Adrenal gland (tissue), 12 donors: Measurements from ENCODE around the gene NAPG. TPM values are rescaled to one million over a fixed set of nuclear protein-coding genes. Genes with fewer than 3 reads are reported as not detected.
A peak's percentile ranks its signal among the peaks of the same experiment; 100 is the strongest.
"Not testable (repeated sequence)": the region's sequence is repeated elsewhere in the genome, so short reads cannot be mapped to it uniquely, and the experiment has no call there.

Experiments
- DNase-seq, 7 donors: peaks; one replicate each; pipeline ENCODE4 v3.0.0-alpha.2; 2019 to 2020
- H3K27ac ChIP-seq, 5 donors: fragments of 200-600 bp; sonication (generic) in 4 of 5; 1 replicate in 3 of 5; 2 replicates in 2 of 5; pipeline versions ENCODE4 v1.5.1 to v1.8.0; 2016 to 2020; ENCODE audit warnings: mild to moderate bottlenecking in 1 of 5
- H3K27me3 ChIP-seq: fragments of 200-600 bp; 2 replicates; pipeline ENCODE4 v1.8.0; 2021
- H3K36me3 ChIP-seq, 2 donors: fragments of 200-600 bp; replicated peaks in 1 of 2; 1 replicate in 1 of 2; 2 replicates in 1 of 2; pipeline versions ENCODE4 v1.5.1 to v1.8.0; 2018 to 2022
- H3K4me1 ChIP-seq, 2 donors: fragments of 200-600 bp; replicated peaks in 1 of 2; 1 replicate in 1 of 2; 2 replicates in 1 of 2; pipeline versions ENCODE4 v1.5.1 to v1.8.0; 2018 to 2021
- H3K4me3 ChIP-seq, 4 donors: fragments of 200-600 bp; sonication (generic) in 3 of 4; one replicate each; pipeline ENCODE4 v1.5.1; 2016 to 2018
- H3K9me3 ChIP-seq, 3 donors: fragments of 200-600 bp; sonication (generic) in 1 of 3; replicated peaks in 1 of 3; 1 replicate in 2 of 3; 2 replicates in 1 of 3; pipeline versions ENCODE4 v1.5.1 to v1.8.0; 2016 to 2021
- CTCF ChIP-seq, 6 experiments: fragments of 450-650 bp in 4 of 6; fragments of 200-600 bp in 2 of 6; sonication (generic) in 1 of 6; IDR thresholded peaks; 1 replicate in 5 of 6; 2 replicates in 1 of 6; pipeline versions ENCODE4 v1.5.1 to v1.8.0; 2016 to 2021; ENCODE audit warnings: antibody characterized with exemption in 6 of 6, mild to moderate bottlenecking in 2 of 6, moderate library complexity in 1 of 6
- POLR2A ChIP-seq, 2 donors: fragments of 450-650 bp; IDR thresholded peaks; one replicate each; pipeline ENCODE4 v1.6.1; 2017; ENCODE audit warnings: antibody characterized with exemption in 2 of 2, mild to moderate bottlenecking in 2 of 2, moderate library complexity in 1 of 2
- WGBS, 4 donors: extraction: QIAGEN DNeasy Blood & Tissue Kit in 2 of 4; methylation state at CpG; one replicate each; pipeline versions ENCODE4 v1.1.5 to v1.1.7; 2013 to 2017; 5-methylcytosine and 5-hydroxymethylcytosine counted together
- intact Hi-C, 2 donors: fragments of 100-400 bp; cut with DNase I; formaldehyde crosslinking; loops; one replicate each; pipeline versions ENCODE4 v1.14.1 to v1.15.0; 2022 to 2023
- polyA plus RNA-seq, 3 donors: library from polyadenylated mRNA; stranded (reverse); fragments of 200-250 nt in 2 of 3; fragments of 350-450 nt in 1 of 3; fragmentation: Illumina TruSeq in 1 of 3; extraction: RNeasy Lipid Tissue Mini Kit (QIAGEN cat#74804) in 1 of 3; gene quantifications; one replicate each; pipeline ENCODE4 v1.2.3, GENCODE V29; 2013 to 2014
- total RNA-seq, 9 donors: library from RNA; depleted of rRNA in 4 of 9; stranded (reverse); fragments of >200 nt in 4 of 9; fragments of 120-200 nt in 1 of 9; fragmentation: NEBNext Ultra II Directional in 1 of 9; extraction: Animal tissue kit (Norgen Biotek cat#: 25700) in 1 of 9; gene quantifications; one replicate each; pipeline versions ENCODE4 v1.1.0 to v1.2.4, GENCODE V29; 2013 to 2023
- donor health status: healthy with polysubstance abuse.
- donor health status: Bipolar disorder and iron deficiency.
- donor health status: DM: yes; HTN: yes; CAD: no.
- donor health status: DM: no; HTN: no; CAD: no.
- donor health status: DM: no; HTN: no; CAD: no.
- donor health status: DM: yes; HTN: yes; CAD: no.

The NAPG gene
- total and polyA plus RNA-seq, 12 donors: 17.0 to 63.9 (median 41.4) TPM

GRCh38 chr18:10588975-10589374, 63.1 kb downstream of the NAPG start:
- peaks cover 0 to 4% of the 10 kb centered on the region in 2 donors for H3K4me1 ChIP-seq
- 47 to 56% (median 50%) methylated on average over 17 to 30 of the region's 30 CpGs for WGBS, 4 donors
- no peaks in the 10 kb centered on the region for H3K9me3 ChIP-seq
- H3K36me3 ChIP-seq: no peaks in the 10 kb centered on the region
- no peaks in the 10 kb centered on the region for H3K27me3 ChIP-seq
- no peak overlapping the region for H3K4me3 ChIP-seq
- TF ChIP-seq POLR2A (IDR thresholded peaks at IDR 0.05) (peak in 1 of 2 donors; percentile 21), CTCF (IDR thresholded peaks at IDR 0.05) (no peak)
- H3K27ac ChIP-seq: peak overlapping the region in 2 of 5 donors; percentile 15 to 51
- intact Hi-C loops: no loop called here
- peak; percentile 78 to 92 (median 86) for DNase-seq

DNA sequence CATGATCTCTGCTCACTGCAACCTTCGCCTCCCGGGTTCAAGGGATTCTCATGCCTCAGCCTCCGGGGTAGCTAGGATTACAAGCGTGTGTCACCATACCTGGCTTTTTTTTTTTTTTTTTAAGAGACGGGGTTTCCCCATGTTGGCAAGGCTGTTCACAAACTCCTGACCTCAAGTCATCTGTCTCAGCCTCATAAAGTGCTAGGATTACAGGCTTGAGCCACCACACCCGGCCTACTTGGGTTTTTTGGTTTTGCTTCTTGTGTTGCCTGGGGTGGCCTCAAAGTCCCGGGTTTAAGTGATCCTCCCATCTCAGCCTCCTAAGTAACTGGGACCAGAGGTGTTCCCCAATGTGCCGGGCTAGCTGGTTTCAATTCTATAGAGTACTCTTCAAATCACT, 64.6 kb downstream of the NAPG start:
- DNase-seq: no peak
- Histone ChIP-seq H3K4me1 (peaks cover 0 to 4% of the 10 kb centered on the region in 2 donors), H3K36me3 (no peaks in the 10 kb centered on the region), H3K27ac (no peak overlapping the region), H3K4me3 (no peak overlapping the region), H3K27me3 (no peaks in the 10 kb centered on the region), H3K9me3 (no peaks in the 10 kb centered on the region)
- WGBS, 4 donors: 90 to 96% (median 93%) methylated on average over 8 of the region's 8 CpGs
- intact Hi-C loops: no loop called here
- TF ChIP-seq POLR2A (IDR thresholded peaks at IDR 0.05) (no peak), CTCF (IDR thresholded peaks at IDR 0.05) (no peak)

DNA sequence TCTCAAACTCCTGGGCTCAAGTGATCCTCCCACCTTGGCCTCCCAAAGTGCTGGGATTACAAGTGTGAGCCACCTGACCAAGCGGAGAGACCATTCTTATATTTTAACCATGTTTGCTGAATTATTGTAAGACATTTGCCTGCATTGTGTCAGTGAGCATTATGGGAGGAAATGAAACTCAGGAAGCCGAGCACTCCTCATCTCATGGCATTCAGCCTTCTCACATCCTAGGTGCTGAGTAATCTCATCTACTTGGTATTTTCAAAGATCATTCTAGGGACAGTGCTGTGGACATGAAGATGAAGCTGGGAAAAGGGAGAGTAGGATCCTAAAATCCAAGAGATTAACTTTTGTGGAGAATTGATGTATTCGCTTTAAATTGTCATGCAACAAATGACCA, 66.1 kb downstream of the NAPG start:
- Histone ChIP-seq H3K4me1 (peaks cover 0 to 4% of the 10 kb centered on the region in 2 donors), H3K27me3 (no peaks in the 10 kb centered on the region), H3K36me3 (no peaks in the 10 kb centered on the region), H3K4me3 (no peak overlapping the region), H3K27ac (no peak overlapping the region), H3K9me3 (no peaks in the 10 kb centered on the region)
- intact Hi-C loops: no loop called here
- TF ChIP-seq POLR2A (IDR thresholded peaks at IDR 0.05): no peak
- DNase-seq: peak in 1 of 7 donors; percentile 10
- WGBS, 4 donors: 81 to 89% (median 83%) methylated on average over 3 of the region's 3 CpGs

DNA sequence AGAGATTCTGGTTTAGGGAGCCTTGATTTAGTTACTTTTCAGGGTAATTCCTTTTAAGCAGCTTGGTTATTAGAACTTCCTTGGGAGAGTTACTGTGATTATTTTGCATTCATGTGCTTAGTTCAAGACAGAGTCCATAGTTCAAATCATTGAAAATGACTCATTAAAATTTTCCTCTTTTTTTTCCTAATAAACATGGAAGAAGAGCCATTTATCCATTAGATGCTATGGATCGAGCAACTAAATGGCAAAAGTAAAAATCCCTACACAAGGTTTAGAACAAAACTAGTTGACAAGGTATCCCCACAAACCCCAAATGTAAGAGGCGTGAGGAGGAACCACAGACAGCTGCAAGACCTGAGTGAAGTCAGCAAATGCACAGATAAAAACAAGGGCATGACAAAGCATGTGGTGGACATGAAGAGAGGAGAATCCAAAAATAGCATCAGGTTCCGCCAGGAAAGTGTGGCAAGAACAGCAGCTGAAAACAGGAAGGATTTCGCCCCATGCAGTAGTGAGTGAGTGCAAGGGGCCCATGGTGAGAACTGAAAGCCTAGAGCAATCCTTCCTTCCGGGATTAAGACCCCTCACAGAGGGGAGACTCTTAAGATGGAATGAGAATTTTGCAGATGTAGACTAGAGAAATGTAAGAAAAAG, 67.7 kb downstream of the NAPG start:
- H3K36me3 ChIP-seq, H3K9me3 ChIP-seq, H3K4me1 ChIP-seq, DNase-seq, H3K27me3 ChIP-seq, H3K27ac ChIP-seq, H3K4me3 ChIP-seq, intact Hi-C loops: not testable (repeated sequence)
- WGBS, 4 donors: 64 to 79% (median 78%) methylated on average over 5 of the region's 5 CpGs

DNA sequence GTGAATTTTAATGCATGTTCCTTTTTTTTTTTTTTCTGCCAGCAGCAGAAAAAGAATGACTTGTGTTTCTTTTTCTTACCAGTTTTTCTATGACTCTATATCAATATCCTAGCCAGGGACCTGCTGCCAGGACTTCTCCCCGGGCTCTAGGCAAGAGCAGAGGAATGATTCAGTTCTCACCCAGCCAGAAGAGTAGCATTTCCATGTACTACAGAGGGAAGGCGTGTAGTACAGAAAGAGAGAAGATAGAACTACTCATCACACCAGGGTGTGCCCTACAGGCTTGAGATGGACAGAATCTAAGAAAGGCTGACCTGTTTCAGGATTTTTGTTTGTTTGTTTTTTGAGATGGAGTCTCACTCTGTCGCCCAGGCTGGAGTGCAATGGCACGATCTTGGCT, 70.1 kb downstream of the NAPG start:
- H3K4me3 ChIP-seq, H3K9me3 ChIP-seq, H3K36me3 ChIP-seq, H3K4me1 ChIP-seq, DNase-seq, H3K27me3 ChIP-seq, intact Hi-C loops, H3K27ac ChIP-seq: not testable (repeated sequence)
- WGBS, 4 donors: 58 to 87% (median 66%) methylated on average over 3 to 4 of the region's 4 CpGs

DNA sequence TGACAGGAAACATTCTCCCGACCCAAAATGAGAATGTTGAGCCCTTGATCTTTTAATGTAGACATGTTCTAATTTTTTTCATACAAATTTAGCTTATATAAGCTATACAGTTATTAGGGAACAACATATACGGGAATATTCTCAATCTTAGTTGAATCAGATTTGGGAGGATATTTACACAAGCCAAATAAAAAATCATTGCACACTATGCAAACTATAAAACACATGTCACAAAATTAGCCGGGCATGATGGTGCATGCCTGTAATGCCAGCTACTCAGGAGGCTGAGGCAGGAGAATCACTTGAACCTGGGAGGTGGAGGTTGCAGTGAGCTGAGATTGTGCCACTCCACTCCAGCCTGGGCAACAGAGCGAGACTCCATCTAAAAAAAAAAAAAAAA, 71.9 kb downstream of the NAPG start:
- WGBS, 4 donors: 82 to 91% (median 89%) methylated on average over 4 of the region's 4 CpGs
- H3K4me1 ChIP-seq, intact Hi-C loops, H3K27me3 ChIP-seq, H3K4me3 ChIP-seq, H3K27ac ChIP-seq, H3K36me3 ChIP-seq, DNase-seq, H3K9me3 ChIP-seq: not testable (repeated sequence)

GRCh38 chr18:10600701-10601100, 74.9 kb downstream of the NAPG start:
- H3K9me3 ChIP-seq, H3K36me3 ChIP-seq, DNase-seq, intact Hi-C loops, H3K27me3 ChIP-seq, H3K4me3 ChIP-seq, H3K27ac ChIP-seq, H3K4me1 ChIP-seq: not testable (repeated sequence)
- 80 to 94% (median 87%) methylated on average over 7 of the region's 7 CpGs for WGBS, 4 donors
